DMS79 treated with DMSO at 0.1 percent for 48 hours (cell line): ENCODE results near the gene KANK2.
A peak's percentile ranks its signal among the peaks of the same experiment; 100 is the strongest.
"Not testable (repeated sequence)": the region's sequence is repeated elsewhere in the genome, so short reads cannot be mapped to it uniquely, and the experiment has no call there.

Experiments
- DNase-seq: peaks from one replicate; lab custom pipeline; 2025; lab: John Stamatoyannopoulos, UW

The KANK2 gene

DNA sequence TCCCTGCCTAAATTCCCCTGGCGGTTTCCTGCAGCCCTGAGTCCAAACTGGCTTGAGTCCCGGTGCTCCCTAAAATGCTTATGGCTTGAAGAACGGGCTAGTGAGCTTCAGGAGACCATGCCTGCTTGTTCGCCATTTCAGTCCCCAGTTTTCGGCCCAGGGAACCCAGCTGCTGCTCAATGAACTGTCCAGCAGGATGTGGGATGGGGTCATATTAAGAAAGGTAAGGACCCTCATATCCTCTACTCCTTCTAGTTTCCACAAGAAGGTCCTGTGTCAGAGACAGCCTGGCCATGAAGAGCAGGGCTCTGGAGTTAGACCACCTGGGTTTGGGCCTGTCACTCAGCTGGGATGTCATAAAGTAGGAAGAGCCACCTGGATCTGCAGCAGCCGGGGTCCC, 24.8 kb downstream of the KANK2 start:
- DNase-seq, result no peak

DNA sequence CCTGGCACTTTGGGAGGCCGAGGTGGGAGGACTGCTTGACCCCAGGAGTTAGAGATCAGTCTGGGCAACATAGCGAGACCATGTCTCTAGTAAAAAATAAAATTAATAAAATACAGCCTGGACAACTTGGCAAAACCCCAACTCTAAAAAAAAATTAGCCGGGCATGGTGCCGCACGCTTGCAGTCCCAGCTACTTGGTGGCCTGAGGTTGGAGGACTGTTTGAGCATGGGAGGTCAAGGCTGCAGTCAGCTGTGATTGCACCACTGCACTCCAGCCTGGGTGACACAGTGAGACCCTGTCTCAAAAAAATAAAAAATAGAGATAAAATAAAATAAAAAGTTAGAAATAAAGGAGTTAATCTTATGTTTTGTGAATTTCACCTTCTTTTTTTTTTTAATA, 26.2 kb downstream of the KANK2 start:
- no peak for DNase-seq

DNA sequence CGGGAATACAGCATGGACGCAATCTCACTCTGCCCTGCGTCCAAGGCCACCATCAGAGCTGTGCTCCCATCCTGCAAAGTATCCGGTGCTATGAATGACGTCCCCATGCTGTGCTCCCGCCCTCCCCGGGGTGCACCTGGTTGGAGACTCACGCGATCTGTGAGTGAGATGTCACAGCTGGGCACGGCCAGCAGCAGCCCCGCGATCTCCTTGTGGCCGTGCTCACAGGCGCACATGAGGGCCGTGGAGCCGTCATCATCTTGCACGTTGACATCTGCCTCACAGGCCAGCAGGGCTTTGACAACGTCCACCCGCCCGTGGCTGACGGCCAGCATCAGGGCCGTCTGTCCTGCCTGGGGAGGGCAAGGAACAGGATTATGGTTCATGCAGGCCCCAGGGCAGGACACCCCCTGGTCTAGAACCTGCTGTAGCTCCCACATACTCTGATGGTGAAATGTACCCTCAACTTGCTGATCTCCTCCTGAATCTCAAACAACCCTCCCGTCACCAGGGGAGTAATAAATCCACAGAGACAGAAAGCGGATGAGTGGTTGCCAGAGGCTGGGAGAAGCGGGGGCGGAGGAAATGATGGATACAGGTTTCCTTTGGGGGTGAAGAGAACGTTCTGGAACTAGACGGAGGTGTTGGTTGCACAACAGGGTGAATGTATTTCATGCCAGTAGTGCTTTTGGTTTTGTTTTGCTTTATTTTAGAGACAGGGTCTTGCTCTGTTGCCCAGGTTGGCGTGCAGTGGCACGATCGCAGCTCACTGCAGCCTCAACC, 27.3 kb downstream of the KANK2 start:
- no peak for DNase-seq

DNA sequence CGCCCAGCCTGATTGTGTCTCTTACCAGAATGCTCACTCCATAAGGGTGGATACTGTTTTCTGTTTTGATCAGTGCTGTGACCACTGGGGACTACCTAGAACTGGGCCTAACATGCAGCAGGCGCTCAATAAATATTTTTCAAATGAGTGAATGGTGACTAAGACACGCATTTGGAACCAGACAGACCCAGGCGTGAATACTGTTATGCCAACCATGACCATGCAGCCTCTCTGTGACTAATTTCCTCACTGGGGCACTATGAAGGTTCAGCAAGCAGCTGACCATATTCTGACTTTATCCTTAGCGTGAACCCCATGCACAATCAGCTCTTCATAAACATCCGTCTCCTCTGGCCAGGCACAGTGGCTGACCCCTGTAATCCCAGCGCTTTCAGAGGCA, 28.8 kb downstream of the KANK2 start:
- DNase-seq, result no peak

DNA sequence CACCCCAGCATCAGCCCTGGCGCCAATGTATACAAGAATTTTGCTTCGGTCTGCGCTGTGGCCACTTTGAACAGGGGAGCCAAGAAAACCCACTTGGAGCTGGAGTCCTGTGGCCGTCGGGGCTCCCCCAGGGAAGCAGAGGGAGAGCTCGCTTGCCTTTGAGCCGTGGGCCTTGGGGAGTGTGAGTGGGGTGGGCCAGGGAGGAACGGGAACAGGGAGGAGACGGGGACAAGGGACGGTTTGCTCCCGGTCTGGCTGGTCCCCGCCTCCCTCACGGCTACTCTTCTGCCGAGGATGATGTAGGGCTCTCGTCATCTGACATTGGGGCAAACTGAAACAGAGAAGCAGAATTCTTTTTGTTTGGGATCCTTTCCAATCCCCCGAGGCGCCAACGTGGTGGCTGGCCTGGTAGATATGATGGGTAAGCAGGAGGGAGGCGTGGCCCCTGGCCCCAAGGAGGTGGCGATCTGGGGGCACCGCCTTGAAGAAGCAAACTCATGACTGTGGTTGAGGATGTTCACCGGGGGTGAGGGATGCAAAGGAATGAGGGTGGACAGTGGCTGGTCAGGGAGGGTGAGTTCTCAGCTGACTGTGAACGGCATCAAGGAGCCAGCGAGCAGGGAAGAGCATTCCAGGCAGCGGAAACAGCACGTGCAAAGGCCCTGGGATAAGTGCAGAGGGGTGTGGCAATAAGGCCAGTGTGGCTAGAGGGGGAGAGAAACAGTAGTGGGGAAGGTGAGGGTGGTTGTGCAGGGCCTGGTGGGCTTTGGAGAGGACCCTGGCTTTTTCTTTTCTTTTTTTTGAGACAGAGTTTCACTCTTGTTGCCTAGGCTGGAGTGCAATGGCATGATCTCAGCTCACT, 30.8 kb downstream of the KANK2 start:
- DNase-seq, result no peak

DNA sequence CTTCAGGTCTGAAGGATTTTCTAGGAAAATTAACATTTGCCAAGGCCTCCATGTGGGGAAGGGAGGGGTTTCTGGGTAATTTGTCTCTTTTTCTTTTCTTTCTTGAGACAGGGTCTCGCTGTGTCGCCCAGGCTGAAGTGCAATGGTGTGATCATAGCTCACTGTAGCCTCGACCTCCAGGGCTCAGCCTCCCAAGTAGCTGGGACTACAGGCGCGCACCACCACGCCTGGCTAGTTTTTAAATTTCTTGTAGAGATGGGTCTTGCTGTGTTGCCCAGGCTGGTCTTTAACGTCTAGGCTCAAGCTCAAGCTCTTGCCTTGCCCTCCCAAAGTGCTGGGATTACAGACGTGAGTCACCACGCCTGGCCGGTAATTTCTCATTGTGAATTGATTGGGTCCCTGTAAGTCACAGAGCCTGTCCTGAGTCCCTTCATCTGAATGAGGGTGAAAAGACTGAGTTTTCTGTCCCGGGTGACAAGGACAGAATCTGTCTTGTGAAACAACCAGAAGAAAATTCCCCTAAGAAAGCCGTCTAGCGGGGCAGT, 31.8 kb downstream of the KANK2 start:
- DNase-seq, result no peak

DNA sequence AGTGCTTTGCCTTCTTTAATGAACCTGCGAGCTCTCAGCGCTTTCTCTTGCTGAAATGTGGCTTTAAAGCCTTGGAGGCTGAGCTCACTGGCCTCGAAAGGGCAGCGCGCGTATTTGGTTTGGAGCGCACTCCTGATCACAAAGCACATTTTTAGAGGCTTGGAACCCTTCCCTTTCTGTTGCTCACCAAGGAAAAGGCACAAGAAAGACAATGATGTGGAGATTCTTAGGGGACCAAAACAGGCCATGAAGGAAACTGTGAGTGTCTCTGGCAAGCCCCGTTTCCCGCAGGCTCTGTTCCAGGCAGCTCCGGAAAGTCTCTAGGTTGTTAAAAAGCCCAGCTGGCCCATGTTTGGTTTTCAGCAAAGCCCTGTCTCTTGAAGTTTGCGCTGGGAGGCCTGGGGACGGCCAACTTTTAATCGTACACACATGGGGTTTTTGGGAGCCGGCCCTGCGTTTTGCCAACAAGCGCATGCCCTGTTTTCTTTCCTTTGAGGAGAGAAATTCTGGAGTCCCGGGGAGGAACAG, 32.4 kb downstream of the KANK2 start:
- DNase-seq, result no peak

DNA sequence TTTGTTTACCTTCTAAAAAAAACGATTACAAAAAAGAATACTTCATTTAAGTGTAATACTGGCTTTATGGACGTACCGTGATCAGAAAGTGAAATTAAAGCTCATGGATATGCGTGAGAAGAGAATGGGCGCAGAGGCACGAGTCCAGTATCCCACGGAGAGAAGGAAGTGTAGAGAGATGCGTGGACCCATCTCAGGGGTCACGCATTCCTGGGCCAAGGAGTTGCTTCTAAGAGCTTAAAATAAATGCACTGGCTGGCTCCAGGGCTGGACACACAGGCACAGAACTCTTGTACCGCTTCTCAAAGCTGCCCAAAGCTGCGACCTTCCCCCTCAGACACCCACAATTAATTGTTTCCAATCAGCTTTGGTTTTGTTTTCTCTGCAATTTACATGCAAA, 33.0 kb downstream of the KANK2 start:
- DNase-seq, result no peak

DNA sequence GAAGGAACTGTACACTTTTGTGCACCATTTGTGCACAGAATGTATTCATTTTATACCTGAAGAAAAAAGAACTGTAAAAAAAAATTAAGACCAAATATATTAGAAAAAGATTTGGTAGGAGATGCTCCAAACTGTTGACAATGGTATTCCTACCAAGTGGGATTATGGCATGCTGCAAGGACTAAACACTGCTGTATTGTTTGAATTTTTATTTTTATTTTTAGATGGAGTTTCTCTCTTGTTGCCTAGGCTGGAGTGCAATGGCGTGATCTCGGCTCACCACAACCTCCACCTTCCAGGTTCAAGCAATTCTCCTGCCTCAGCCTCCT, 36.9 kb downstream of the KANK2 start:
- not testable (repeated sequence) for DNase-seq

DNA sequence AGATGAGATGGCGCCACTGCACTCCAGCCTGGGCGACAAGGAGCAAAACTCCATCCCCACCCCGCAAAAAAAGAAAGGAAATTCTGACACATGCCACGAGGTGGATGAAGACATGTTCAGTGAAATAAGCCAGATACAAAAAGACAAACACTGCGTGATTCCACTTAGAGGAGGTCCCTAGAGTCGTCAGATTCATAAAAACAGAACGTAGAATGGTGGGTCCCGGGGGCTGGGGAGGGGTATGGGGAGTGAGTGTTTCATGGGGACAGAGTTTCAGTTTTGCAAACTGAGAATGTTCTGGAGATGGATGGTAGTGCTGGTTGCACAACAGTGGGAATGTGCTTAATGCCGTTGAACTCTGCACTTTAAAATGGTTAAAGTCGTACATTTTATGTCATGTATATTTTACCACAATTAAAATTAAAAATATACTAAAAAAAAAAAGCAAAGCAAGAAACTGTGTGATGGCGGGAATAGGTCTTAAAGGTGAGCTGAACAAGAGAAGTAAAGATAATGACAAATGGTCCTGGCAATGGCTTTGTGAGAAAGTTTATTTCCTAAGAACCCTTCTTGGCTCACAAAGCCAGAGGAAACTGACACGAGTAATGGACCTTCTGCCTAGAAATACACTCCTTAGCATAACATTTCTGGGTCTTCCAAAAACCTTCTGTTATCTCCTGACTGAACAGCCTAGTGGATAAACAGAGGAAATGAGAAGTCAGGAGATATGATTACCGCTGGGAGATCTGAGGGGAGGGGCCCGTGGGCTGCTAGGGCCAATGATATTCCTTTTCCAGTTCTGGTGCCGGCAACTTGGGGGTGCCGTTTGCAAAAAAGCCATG, 37.5 kb downstream of the KANK2 start:
- no peak for DNase-seq

DNA sequence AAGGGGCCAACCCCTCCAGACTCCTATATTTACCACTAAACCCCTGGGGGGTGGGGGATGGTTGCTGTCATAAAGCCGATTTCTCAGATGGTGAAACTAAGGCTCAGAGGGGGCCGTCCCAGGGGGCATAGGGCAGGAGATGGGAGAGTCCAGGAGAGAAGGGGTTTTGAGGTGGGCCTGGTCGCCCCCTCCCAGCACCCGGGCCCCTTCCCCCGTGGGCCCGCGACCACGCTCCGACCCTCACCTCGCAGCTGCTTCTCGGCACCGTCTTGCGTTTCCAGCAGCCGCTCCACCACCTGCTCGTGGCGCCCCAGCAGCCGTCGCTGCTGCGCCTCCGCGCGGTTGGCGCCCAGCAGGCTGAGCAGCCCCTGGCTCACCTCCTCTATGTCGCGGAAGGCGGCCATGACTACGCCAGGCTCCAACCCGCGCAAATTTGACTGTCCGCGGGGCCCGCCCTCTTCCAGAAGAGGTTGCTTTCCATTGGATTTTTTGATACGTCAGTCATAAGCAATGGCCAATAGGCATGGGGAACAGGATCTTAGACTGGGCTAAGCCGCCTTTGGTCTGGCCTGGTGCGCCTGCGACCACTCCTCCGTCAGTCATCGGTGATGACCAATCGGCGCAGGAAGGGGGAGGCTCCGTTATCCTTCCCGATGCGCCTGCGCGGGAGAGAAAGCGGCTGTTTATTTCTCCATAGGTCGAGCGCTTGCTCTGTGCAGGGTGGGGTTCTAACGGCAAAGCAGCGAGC, 41.8 kb downstream of the KANK2 start, which contains the start of gene SPC24:
Gene SPC24 (minus strand): TSS at position 410 of the 748 bp plus-strand sequence. CDS start 6 bp downstream, at position 404.
- peak; percentile 99 for DNase-seq

DNA sequence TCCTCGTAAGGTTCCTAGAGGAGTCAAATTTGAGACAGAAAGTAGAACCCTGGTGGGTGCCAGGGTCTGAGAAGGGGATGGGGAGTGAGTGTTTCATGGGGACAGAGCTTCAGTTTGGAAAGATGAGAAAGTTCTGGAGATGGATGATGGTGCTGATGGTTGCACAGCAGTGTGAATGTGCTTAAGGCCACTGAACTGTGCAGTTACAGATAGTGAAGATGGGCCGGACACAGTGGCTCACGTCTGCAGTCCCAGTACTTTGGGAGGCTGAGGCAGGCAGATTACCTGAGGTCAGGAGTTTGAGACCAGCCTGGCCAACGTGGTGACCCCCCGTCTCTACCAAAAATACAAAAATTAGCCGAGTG, 42.7 kb downstream of the KANK2 start:
- no peak for DNase-seq

DNA sequence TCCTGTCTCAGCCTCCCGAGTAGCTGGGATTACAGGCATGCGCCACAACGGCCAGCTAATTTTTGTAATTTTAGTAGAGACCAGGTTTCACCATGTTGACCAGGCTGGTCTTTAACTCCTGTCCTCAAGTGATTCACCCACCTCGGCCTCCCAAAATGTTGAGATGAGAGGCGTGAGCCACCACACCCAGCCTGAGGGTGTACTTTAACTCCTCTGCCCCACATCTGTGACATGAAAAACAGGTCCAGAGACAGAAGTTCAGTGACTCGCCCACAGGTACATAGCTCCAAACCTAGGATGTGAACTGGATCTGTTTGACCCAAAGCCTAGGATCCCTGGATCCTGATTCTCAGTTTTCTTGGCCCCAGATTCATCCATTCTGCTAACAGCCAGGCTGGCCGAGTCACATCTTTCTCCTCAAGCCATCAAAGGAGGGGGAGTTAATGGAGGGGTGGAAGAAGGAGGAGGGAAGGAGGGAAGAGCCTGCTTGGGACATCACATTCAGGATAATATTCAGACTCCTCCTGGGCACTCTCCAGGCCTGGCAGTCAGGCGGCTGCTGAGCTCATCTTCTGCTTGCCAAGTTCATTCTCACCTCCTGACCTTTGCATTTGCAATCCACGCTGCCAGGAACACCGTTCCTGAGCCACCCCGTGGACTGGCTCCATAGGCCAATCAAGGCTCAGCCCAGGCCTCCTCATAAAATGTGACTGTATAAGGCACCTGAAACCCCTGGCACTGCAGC, 44.9 kb downstream of the KANK2 start:
- no peak for DNase-seq

DNA sequence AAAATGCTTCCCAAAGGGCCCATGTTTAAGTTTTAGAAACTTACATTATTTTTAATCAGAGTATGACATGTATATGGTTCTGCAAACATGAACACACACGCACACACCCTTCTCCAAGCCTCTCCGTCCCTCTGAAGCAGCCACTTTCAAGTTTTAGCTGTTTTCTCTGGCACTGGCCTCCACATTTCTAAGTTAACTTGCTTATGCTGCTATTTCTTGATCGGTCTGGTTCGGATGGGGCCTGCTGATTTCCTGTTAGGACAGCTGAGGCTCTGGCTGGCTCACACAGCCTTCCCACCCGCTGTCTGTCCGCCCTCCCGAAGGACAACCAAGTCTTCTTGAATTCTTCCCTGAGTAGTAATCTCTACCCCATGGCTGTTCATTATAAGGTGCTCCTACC, 46.2 kb downstream of the KANK2 start:
- DNase-seq, result no peak

DNA sequence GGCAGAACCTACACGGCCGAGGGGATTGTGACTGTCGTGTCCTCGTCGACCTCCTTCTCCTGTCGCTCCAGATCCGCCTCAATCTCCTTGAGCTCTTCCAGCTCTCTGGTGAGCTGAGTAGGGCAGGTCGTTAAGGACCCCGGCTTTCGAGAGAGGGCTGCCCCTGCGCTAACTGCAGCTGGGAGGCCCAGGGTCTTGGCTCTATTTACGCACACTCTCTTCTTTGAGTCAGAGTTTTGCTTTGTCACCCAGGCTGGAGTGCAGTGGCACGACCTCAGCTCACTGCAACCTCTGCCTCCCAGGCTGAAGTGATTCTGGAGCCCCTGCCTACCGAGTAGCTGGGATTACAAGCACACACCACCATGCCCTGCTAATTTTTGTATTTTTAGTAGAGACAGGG, 49.3 kb downstream of the KANK2 start:
- no peak for DNase-seq

DNA sequence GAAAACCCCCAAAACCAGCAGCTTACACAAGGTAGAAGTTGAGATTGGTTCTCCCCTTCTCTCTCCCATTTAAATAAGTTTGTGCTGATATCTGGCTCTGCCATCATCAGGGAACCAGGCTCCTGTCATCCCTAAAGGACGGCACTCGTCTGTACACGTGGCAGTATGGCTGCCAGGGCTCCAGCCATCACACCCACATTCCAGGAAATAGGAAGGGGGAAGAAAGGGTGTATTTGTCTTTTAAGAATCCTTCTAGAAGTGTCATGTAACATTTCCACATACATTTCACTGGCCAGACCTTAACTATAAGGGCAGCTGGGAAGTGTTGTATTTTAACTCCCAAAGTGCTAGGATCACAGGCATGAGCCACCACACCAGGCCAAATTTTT, 51.8 kb downstream of the KANK2 start:
- no peak for DNase-seq

DNA sequence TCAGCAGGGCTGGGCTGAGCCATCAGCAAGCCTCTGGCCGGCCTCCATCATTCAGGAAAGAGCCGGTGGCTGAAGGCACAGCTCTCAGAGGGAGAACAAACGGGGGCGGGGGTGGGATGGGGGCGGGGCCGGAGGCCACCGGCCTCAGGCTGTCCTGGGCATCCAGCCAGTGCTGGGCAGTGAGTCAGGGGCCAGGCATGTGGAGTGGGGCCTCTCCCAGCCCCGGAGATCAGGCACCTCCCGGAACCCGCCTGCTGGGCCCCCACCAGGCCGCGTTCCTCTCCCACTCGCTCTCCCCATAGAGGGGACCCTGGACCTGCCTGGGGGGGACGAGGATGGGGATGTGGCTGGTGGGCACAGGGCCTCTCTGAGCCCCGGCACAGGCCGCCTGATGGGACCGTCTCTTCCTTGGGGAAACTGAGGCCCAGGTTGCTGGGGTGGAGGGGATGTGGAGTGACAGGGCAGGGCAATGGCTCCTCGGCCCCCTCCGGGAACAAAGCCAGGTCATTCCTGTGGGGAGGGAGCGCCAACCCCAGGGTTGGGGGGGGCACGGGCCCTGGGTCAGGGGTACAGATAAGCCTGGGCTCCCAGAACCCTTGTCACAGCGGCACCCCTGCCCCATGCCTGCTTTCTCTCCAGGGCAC, 54.7 kb downstream of the KANK2 start:
- peak; percentile 54 for DNase-seq

DNA sequence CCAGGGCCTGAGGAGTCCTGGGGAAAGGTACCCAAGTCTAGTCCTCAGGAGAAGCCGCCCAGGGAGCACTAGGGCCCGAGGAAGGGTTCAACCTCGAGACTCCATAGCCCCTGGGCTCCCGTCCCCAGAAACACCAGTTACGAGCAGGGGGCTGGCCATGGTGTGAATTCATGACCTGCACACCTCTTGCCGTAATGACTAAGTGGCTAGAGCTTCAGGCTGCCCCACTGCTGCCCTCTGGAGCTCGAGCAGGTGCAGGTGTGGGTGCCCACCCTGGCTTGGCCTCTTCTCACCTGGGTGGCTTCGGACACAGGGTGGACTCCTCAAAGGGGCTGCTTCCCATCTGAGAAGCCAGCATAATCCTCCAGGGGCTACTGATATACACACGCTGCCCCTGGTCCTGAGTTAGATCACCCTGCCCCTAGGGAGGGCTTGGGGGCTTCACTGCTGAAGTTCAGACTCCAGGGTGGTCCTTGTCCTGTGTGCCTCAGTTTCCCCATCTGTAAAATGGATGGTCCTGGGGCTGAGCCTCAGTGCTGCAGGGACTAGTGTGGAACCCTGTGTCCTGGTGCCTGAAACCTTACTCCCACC, 55.3 kb downstream of the KANK2 start:
- DNase-seq, result no peak

DNA sequence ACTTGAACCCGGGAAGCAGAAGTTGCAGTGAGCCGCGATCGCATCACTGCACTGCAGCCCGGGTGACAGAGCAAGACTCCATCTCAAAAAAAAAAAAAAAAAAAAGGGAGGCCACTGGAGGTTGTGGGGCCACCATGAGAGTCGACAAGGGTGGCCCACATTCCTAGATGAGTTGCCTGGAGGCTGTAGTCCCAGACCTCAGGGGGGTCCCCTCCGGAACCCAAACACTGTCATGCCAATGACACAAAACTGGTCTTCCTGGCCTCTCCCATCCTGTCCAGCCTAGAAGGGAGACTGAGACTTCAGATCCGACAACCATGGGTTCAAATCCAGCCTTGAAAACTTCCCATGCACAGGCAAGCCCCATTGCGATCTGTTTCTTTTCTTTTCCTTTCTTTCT, 56.4 kb downstream of the KANK2 start:
- DNase-seq, result no peak
